PC-9 (cell line): Measurements from ENCODE around the gene SDK2.

Experiments used
- CTCF ChIP-seq: fragments of 200-600 bp; sonication (generic); conservative IDR thresholded peaks from 2 replicates; pipeline ENCODE4 v1.6.1; 2017; ENCODE audit warnings: mixed run types, antibody characterized with exemption, mild to moderate bottlenecking, moderate library complexity
- EZH2 ChIP-seq: fragments of 200-600 bp; sonication (generic); IDR thresholded peaks from 2 replicates; pipeline ENCODE4 v1.8.0; 2017; ENCODE audit warnings: antibody characterized with exemption, low read depth

- peak; percentile 71 for TF ChIP-seq CTCF
- no peak for TF ChIP-seq EZH2
Observed at GRCh38 chr17:73340093-73340596, 304.1 kb downstream of the SDK2 start.
